NCI-H1048 (cell line): Measurements from ENCODE around the gene GDAP2.
"Not testable (repeated sequence)": the region's sequence is repeated elsewhere in the genome, so short reads cannot be mapped to it uniquely, and the experiment has no call there.

Experiments used
- DNase-seq: peaks from one replicate; lab custom pipeline; 2025; lab: John Stamatoyannopoulos, UW

The GDAP2 gene

GRCh38 chr1:117929343-117930172 lies at the start of gene GDAP2, which contains the start of gene WDR3:
Gene GDAP2, minus strand, starts transcription at chr1:117929621. Its CDS starts 9,264 bp downstream, at chr1:117920357.
Gene WDR3, plus strand, starts transcription at chr1:117929739. Its CDS starts 3,581 bp downstream, at chr1:117933320.
- DNase-seq, result peak; percentile 94

- no peak for DNase-seq
Observed at GRCh38 chr1:117976381-117976780, 47.0 kb upstream of the GDAP2 start.

GRCh38 chr1:117971777-117972176 lies 42.4 kb upstream of the GDAP2 start:
- DNase-seq, result no peak

- DNase-seq, result no peak
Observed at GRCh38 chr1:117970252-117970651, 40.8 kb upstream of the GDAP2 start.

GRCh38 chr1:117967881-117968280 lies 38.5 kb upstream of the GDAP2 start:
- DNase-seq, result peak; percentile 36

- no peak for DNase-seq
Observed at GRCh38 chr1:117967477-117967876, 38.1 kb upstream of the GDAP2 start.

- DNase-seq, result no peak
Observed at GRCh38 chr1:117964290-117965038, 35.0 kb upstream of the GDAP2 start.

GRCh38 chr1:117959364-117959763 lies 29.9 kb upstream of the GDAP2 start:
- no peak for DNase-seq

- DNase-seq, result no peak
Observed at GRCh38 chr1:117952386-117952785, 23.0 kb upstream of the GDAP2 start.

GRCh38 chr1:117942293-117942692 lies 12.9 kb upstream of the GDAP2 start:
- no peak for DNase-seq

- DNase-seq, result no peak
Observed at GRCh38 chr1:117933769-117934168, 4.3 kb upstream of the GDAP2 start.

GRCh38 chr1:117932576-117932975 lies 3.2 kb upstream of the GDAP2 start:
- DNase-seq, result no peak

- DNase-seq, result no peak
Observed at GRCh38 chr1:117930484-117930883, 1.1 kb upstream of the GDAP2 start.

GRCh38 chr1:117930173-117930447 lies 689 bp upstream of the GDAP2 start:
- no peak for DNase-seq

GRCh38 chr1:117928881-117929342 lies 509 bp downstream of the GDAP2 start:
- DNase-seq, result no peak

GRCh38 chr1:117925981-117926380 lies 3.4 kb downstream of the GDAP2 start:
- DNase-seq, result no peak

- not testable (repeated sequence) for DNase-seq
Observed at GRCh38 chr1:117922717-117923116, 6.7 kb downstream of the GDAP2 start.

GRCh38 chr1:117921991-117922390 lies 7.4 kb downstream of the GDAP2 start:
- DNase-seq, result no peak

GRCh38 chr1:117919376-117919775 lies 10.0 kb downstream of the GDAP2 start:
- DNase-seq, result no peak

GRCh38 chr1:117911051-117911450 lies 18.4 kb downstream of the GDAP2 start:
- no peak for DNase-seq

- no peak for DNase-seq
Observed at GRCh38 chr1:117905019-117905418, 24.4 kb downstream of the GDAP2 start.

- DNase-seq, result no peak
Observed at GRCh38 chr1:117904485-117904884, 24.9 kb downstream of the GDAP2 start.

- DNase-seq, result no peak
Observed at GRCh38 chr1:117902944-117903343, 26.5 kb downstream of the GDAP2 start.
